Immature natural killer cell (primary cell): ENCODE data around the gene CABP4. TPM values are rescaled to one million over a fixed set of nuclear protein-coding genes. Genes with fewer than 3 reads are reported as not detected.

Experiments used
- DNase-seq, 3 donors: peaks; one replicate each; pipeline ENCODE4 v3.0.0; 2022; ENCODE audit warnings: mixed read lengths in 1 of 3
- H3K27ac Mint-ChIP-seq, 6 donors: one replicate each; pipeline ENCODE4 v1.8.0; 2020; ENCODE audit warnings: mixed read lengths in 6 of 6, mild to moderate bottlenecking in 5 of 6, inconsistent platforms in 4 of 6, moderate library complexity in 3 of 6
- H3K27me3 Mint-ChIP-seq, 3 donors: one replicate each; pipeline ENCODE4 v1.8.0; 2020 to 2021; ENCODE audit warnings: low read depth in 3 of 3, mild to moderate bottlenecking in 3 of 3, mixed read lengths in 3 of 3, moderate library complexity in 3 of 3, inconsistent platforms in 1 of 3
- H3K36me3 Mint-ChIP-seq, 3 donors: one replicate each; pipeline ENCODE4 v1.8.0; 2020; ENCODE audit warnings: mixed read lengths in 3 of 3, inconsistent platforms in 2 of 3, mild to moderate bottlenecking in 2 of 3
- H3K4me1 Mint-ChIP-seq, 2 donors: one replicate each; pipeline ENCODE4 v1.8.0; 2020; ENCODE audit warnings: inconsistent platforms in 2 of 2, mild to moderate bottlenecking in 2 of 2, mixed read lengths in 2 of 2, moderate library complexity in 1 of 2
- H3K4me3 Mint-ChIP-seq, 5 donors: one replicate each; pipeline ENCODE4 v1.8.0; 2020; ENCODE audit warnings: mild to moderate bottlenecking in 5 of 5, mixed read lengths in 5 of 5, inconsistent platforms in 3 of 5, moderate library complexity in 3 of 5
- H3K9me3 Mint-ChIP-seq, 6 donors: one replicate each; pipeline ENCODE4 v1.8.0; 2020; ENCODE audit warnings: mild to moderate bottlenecking in 6 of 6, mixed read lengths in 6 of 6, inconsistent platforms in 4 of 6, moderate library complexity in 3 of 6
- polyA plus RNA-seq, 3 donors: library from polyadenylated mRNA; unstranded; fragments of 300-500 nt; fragmentation: Illumina TruSeq; gene quantifications; one replicate each; pipeline ENCODE4 v1.2.3, GENCODE V29; 2021

The CABP4 gene
- polyA plus RNA-seq, 3 donors from 2014 or later: 1.6 TPM; not detected in 2

DNA sequence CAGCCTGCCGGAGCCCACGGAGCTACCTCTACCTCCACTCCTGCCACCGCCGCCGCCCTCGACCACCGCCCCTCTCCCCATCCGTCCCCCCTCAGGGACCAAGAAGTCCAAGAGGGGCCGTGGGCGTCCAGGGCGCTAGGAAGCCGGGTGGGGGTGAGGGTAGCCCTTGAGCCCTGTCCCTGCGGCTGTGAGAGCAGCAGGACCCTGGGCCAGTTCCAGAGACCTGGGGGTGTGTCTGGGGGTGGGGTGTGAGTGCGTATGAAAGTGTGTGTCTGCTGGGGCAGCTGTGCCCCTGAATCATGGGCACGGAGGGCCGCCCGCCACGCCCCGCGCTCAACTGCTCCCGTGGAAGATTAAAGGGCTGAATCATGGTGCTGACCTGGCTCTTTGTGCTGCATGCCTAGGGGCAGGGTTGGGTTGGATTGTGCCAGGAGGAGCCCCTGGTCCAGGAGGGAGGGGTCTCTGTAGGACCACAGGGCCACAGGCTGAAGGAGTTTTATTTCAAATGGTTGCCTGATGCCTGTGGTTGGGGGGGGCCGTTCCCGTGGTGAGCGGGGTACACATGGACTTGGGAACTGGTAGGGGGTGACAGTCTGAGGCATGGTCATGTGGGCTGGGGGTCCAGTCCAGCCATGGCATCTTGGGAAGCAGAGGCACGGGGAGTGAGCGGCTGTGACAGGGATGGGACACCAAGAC, 20.0 kb upstream of the CABP4 start:
- Mint-ChIP-seq H3K27me3 (peaks cover 5 to 26% (median 25%) of the 10 kb centered on the region in 3 donors), H3K27ac (peak overlapping the region; percentile 84 to 95 (median 89)), H3K9me3 (no peaks in the 10 kb centered on the region), H3K4me3 (peak overlapping the region; percentile 89 to 98 (median 97)), H3K36me3 (peaks cover 5 to 16% (median 11%) of the 10 kb centered on the region in 3 donors), H3K4me1 (peaks cover 70 to 72% of the 10 kb centered on the region in 2 donors)
- DNase-seq: no peak

DNA sequence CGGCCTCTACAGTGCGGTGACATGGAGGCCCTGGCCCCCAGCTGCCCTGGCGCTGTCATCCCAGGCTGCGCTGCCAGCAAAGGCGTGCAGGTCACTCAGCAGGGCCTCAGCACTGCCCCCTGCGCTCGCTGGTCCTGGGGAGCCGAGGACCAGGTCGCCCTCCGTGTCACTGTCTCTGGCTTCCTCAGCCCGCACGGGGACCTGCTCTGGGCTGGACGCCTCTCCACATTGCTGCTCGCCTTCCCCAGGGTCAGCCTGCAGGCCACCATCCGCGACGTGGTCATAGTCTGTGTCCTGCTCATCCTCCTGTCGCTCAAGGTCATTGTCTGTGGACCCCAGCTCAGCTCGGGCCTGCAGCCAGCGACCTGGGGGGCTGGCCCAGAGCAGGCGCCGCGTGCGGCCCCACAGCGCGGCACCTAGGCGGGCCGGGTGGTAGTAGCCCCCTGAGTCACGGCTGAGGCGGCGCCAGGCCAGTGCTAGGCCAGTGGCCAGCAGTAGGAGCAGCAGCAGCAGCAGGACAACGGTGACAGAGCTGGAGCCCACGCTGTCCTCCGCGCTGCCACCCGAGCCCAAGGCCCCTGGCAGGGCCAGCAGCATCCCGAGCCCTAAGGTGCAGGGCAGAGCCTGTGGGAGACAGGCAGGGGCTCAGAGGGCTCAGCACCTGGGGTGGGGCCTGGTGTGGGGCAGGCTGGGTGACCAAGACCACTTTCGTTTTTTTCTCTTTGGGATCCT, 19.3 kb upstream of the CABP4 start:
- peaks cover 5 to 26% (median 24%) of the 10 kb centered on the region in 3 donors for H3K27me3 Mint-ChIP-seq
- H3K27ac Mint-ChIP-seq: peak overlapping the region; percentile 86 to 96 (median 94)
- peak overlapping the region; percentile 89 to 98 (median 97) for H3K4me3 Mint-ChIP-seq
- H3K9me3 Mint-ChIP-seq: no peaks in the 10 kb centered on the region
- peaks cover 72 to 76% of the 10 kb centered on the region in 2 donors for H3K4me1 Mint-ChIP-seq
- H3K36me3 Mint-ChIP-seq: peaks cover 5 to 16% (median 11%) of the 10 kb centered on the region in 3 donors
- no peak for DNase-seq

DNA sequence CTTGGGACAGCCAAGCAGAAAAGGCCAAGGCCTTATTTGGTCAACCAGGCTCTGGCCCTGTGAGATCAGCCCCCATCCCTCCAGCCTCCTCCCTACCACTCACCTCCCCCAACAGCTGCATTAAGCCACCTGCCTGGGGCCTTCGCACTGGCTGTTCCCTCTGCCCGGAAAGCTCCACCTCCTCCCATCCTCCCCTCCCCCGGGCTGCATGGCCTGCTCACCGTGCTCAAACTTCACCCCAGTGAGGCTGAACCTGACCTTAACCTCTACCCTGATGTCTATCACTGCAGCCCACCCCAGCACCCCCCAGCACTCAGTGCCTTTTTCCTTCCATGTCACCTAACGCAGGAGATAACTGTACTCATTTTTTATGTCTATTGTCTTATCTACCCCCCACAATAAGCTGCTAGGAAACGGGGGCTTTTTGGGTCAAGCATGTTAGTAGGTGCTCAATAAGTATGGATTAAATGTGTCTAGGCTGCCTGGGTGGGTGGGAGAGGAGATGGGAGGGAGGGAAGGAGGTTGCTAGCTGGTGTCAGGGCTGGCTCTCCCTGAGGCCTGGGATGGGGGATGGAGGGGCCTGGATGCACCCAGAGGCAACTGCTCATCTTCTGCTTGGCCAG, 18.6 kb upstream of the CABP4 start:
- Mint-ChIP-seq H3K9me3 (no peaks in the 10 kb centered on the region), H3K4me3 (peak overlapping the region; percentile 89 to 98 (median 97)), H3K36me3 (peaks cover 5 to 16% (median 11%) of the 10 kb centered on the region in 3 donors), H3K27me3 (peaks cover 5 to 26% (median 24%) of the 10 kb centered on the region in 3 donors), H3K4me1 (peaks cover 77 to 81% of the 10 kb centered on the region in 2 donors), H3K27ac (peak overlapping the region; percentile 83 to 96 (median 94))
- DNase-seq: peak in 1 of 3 donors; percentile 46

DNA sequence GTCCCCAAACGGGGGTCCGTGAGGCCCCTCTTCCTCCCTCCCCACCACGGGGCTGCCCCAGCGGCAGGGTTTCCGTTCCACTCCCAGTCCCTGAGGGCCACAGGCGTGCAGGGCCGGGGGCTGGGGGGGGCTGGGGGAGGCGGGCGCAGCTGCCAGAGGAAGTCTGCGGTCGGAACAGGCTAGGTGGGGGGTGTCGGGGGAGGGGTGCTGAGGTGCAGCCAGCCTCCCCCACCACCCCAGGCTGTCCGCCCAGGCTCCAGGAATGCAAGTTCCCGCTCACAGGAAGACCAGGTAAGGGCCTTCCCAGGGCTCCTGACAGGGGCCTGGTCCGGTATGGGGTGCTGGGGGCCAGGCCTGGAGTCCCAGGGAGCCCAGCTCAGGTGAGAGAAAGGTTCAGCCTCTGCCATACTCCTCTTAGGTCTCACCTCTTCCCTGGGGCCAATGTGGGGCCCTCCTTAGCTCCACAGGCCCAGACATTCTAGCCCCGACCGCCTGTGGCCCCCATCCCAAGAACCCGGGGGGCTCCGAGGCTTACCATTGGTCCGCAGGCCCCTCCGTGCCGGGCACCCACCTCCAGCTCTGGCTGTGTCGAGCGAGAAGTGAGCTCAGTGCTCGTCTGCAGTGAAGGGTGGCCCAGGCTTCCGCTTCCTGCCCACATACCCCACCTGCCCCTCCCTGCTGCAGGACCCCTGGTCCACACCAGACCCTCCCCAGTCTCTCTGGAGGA, 17.9 kb upstream of the CABP4 start, which contains the start of gene PTPRCAP:
Gene PTPRCAP (minus strand): TSS at position 601 of the 727 bp plus-strand sequence. CDS start 63 bp downstream, at position 538.
- H3K27me3 Mint-ChIP-seq: peaks cover 2 to 25% (median 24%) of the 10 kb centered on the region in 3 donors

DNA sequence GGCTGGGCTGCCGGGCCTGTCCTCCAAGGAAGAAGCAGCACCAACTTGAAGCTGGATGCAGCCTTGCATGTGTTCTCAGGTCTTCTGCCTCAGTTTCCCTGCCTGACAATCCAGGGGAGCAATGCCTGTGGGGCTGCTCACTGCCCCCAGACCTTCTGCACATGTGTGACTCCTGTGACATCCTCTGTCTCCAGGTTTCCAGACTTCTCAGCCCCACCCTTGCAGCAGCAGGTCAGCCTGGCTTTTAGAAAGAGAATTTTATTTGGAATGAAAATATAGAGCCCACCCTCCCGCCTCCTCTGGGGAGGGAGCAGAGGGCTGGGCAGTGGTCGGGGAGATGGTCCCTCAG, 17.4 kb upstream of the CABP4 start:
- peak overlapping the region; percentile 83 to 95 (median 92) for H3K27ac Mint-ChIP-seq
- H3K27me3 Mint-ChIP-seq: peaks cover 0 to 28% (median 21%) of the 10 kb centered on the region in 3 donors
- DNase-seq: no peak
- no peaks in the 10 kb centered on the region for H3K9me3 Mint-ChIP-seq
- peak overlapping the region; percentile 89 to 98 (median 97) for H3K4me3 Mint-ChIP-seq
- peaks cover 76 to 79% of the 10 kb centered on the region in 2 donors for H3K4me1 Mint-ChIP-seq
- peaks cover 0 to 9% (median 4%) of the 10 kb centered on the region in 3 donors for H3K36me3 Mint-ChIP-seq

More for the DNA sequence above, 17.9 kb upstream of the CABP4 start, which contains the start of gene PTPRCAP:
- no peaks in the 10 kb centered on the region for H3K9me3 Mint-ChIP-seq
- peaks cover 1 to 9% (median 5%) of the 10 kb centered on the region in 3 donors for H3K36me3 Mint-ChIP-seq
- H3K4me1 Mint-ChIP-seq: peaks cover 76 to 79% of the 10 kb centered on the region in 2 donors
- peak; percentile 78 to 84 (median 81) for DNase-seq
- H3K4me3 Mint-ChIP-seq: peak within 1 kb of the TSS; percentile 89 to 98 (median 97)
- peak within 1 kb of the TSS; percentile 83 to 96 (median 94) for H3K27ac Mint-ChIP-seq

DNA sequence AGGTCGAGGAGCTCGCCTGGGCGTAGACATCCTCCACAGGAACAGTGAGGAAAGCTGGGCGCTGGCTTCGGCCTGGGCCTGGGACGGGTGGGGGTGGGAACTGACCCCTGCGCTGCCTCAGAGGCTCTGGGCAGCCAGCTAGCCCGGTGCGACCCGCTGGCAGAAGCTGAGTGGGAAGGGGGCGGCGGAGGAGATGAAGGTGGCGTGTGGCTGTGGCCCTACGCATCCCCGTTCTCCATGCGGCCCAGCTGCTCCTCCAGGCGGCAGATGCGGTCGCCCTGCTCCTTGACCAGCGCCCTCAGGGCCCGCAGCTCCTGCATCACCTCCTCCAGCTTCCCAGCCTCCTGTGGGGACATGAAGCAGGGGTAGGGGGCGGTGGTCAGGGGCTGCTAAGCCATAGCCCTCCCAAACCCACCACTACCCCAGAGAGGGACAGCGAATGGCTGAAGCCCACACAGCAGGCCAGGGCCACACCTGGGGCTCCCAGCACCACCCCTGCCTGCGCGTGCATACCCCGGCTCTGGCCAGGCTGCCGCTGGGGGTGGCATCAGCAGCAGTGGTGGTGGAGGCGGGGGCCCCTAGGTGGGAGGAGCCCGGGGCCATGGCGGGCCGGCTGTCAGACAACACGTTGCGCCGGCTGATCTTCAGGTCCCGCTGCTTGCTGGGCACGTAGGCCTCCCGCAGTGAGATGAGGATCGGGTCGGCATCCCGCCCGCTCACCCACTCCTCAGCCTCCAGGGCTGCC, 16.8 kb upstream of the CABP4 start:
- peak overlapping the region; percentile 86 to 96 (median 92) for H3K27ac Mint-ChIP-seq
- DNase-seq: peak in 1 of 3 donors; percentile 67

DNA sequence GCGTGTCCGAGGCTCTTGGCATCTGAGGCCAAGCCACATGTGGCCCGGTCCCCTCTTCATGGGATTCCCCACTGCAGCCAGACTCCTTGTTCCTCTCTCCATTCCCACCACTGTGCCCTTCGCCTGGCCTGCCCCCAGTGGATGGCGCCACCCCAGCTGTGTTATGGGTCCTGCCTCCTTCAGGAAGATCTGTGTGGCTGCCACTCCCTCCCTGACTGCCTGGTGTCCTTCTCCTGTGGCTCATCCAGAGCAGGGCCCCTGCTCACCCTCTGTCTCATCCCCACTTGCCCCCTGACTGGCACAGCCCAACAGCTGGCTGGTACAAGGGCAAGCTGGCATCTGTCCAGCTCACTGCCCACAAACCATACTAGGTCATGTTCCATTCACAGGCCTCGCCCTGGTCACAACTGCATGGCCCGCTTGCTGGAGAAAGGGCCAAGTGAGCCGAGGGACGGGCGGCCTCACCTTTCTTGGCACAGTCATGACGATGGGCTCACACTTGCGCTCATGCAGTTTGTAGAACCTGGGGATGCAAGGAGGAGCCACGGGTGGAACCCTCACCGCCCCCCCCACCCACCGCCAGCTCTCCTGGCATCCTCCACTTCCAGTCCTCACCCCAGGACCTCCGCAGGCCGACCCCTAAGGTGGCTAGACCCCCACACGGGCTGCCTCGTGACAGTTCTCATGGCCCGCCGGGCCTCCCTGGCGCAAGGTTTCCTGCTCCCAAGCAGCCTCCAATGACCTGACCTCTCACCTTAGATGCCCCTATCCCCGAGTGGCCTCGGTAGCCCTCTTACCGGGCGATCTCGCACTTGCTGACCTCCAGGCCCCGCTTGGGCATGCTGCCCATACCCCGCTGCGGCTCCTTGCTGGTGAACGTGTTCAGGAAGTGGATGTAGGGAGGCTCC, 15.6 kb upstream of the CABP4 start:
- Mint-ChIP-seq H3K36me3 (peaks cover 0 to 9% (median 4%) of the 10 kb centered on the region in 3 donors), H3K9me3 (no peaks in the 10 kb centered on the region), H3K4me3 (peak overlapping the region; percentile 89 to 98 (median 97)), H3K27ac (peak overlapping the region; percentile 86 to 96 (median 93)), H3K4me1 (peaks cover 71 to 73% of the 10 kb centered on the region in 2 donors), H3K27me3 (peaks cover 4 to 35% (median 23%) of the 10 kb centered on the region in 3 donors)
- no peak for DNase-seq

More for the DNA sequence above, 16.8 kb upstream of the CABP4 start:
- Mint-ChIP-seq H3K9me3 (no peaks in the 10 kb centered on the region), H3K27me3 (peaks cover 0 to 29% (median 20%) of the 10 kb centered on the region in 3 donors), H3K4me3 (peak overlapping the region; percentile 89 to 98 (median 97)), H3K4me1 (peaks cover 72 to 75% of the 10 kb centered on the region in 2 donors), H3K36me3 (peaks cover 0 to 9% (median 4%) of the 10 kb centered on the region in 3 donors)

DNA sequence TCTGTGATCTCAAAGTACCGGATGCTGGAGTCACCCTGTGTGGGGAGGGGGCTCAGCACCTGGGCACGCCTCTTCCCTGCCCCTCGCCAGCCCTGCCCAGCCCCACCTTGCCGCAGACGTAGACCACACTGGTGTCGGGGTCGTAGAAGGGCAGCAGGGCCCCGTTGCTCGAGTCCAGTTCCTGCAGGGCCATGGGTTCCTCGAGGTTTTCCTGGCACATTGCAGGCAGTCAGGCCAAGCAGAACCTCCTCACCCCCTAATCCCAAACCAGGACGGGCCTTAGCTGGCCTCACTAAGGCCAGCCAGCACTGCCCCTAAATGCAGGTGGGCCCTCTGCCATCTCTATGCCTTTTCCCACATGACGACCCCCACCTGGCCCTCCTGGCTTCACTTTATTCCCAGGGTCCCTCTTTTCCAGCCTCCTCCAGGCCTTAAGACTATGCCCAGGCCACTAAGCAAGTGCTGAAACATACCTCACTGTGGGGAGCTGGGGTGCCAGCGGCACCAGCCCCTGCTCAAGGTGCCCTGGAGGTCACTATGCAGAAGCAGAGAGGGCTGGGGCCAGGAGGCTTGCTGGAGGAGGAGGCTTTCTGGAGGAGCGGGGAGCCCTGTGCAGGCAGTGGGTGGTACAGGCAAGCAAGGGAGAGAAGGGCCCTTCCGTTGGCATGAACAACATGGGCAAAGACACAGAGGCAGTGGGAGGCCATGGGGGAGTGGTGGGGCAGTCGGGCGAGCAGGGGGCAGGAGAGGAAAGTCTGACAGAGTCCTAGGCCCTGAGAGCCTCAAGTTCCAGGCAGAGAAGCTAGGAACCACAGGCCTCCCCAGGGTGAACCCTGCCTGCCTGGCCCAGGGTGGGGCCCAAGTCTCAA, 14.7 kb upstream of the CABP4 start:
- Mint-ChIP-seq H3K4me3 (peak overlapping the region; percentile 89 to 98 (median 97)), H3K27me3 (peaks cover 4 to 31% (median 20%) of the 10 kb centered on the region in 3 donors), H3K27ac (peak overlapping the region; percentile 86 to 96 (median 93)), H3K36me3 (peaks cover 0 to 5% (median 4%) of the 10 kb centered on the region in 3 donors), H3K4me1 (peaks cover 75% of the 10 kb centered on the region in 2 donors), H3K9me3 (no peaks in the 10 kb centered on the region)
- DNase-seq: no peak

DNA sequence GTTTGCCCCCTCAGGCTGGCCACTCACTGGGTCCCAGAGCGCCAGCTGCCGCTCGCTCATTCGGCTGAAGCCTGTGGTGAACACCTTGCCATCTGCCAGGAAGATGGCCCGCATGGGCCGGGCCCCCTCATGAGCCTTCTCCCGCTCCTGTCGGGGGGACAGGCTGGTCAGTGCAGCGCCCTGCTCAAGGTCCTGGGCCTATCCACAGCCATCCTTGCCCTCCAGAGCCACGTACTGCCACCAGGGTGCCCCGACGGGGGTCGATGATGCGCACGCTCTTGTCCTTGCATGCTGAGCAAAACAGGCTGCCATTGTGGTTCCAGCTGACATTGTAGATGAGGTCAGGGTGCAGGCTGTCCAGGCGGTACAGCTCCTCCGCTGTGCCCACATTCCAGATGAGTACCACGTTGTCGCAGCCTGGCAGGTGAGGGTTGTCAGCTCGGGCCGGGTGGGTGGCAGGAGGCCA, 14.0 kb upstream of the CABP4 start:
- Mint-ChIP-seq H3K36me3 (peaks cover 0 to 5% (median 4%) of the 10 kb centered on the region in 3 donors), H3K4me3 (peak overlapping the region in 3 of 5 donors; percentile 21 to 35 (median 26)), H3K4me1 (peaks cover 77 to 78% of the 10 kb centered on the region in 2 donors), H3K27me3 (peaks cover 4 to 29% (median 18%) of the 10 kb centered on the region in 3 donors), H3K27ac (peak overlapping the region; percentile 64 to 96 (median 81)), H3K9me3 (no peaks in the 10 kb centered on the region)
- no peak for DNase-seq

DNA sequence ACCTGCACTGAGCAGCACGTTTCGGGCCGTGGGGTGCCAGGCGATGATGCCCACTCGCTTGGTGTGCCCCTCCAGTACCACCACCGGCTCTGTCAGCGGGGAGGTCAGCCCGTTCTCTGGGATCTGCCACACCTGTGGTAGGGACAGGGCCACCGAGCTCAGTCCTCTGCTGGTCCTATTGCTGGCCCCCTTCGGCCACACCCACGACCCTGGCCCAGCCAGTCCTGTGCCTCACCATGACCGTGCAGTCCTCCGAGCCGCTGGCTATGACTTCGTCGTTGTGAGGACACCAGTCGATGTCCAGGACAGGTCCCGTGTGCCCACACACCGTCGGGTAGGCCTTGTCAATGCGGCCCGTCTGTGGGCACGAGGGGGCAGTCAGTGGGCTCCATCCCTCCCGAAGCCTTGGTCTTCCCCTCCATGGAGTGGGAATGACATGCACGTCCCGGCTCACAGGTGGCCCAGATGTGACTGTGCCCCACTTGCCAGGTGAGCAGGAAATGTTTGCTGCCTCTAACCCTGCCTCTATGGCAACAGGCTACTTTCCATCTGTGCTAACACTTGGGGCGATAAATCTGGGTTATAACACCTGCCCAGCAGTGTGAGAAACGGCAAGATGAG, 13.3 kb upstream of the CABP4 start:
- Mint-ChIP-seq H3K9me3 (no peaks in the 10 kb centered on the region), H3K4me3 (peak overlapping the region; percentile 46 to 68 (median 62)), H3K27me3 (peaks cover 4 to 23% (median 15%) of the 10 kb centered on the region in 3 donors), H3K27ac (peak overlapping the region; percentile 76 to 93 (median 84)), H3K4me1 (peaks cover 75 to 78% of the 10 kb centered on the region in 2 donors), H3K36me3 (peaks cover 0 to under 1% (median 0%) of the 10 kb centered on the region in 3 donors)
- no peak for DNase-seq
